ENCODE data around the gene CKMT2.

Gene CKMT2

GRCh38 chr5:81219389-81219788 lies 13.7 kb upstream of the CKMT2 start:
- no peaks in the 10 kb centered on the region for H3K27me3 ChIP-seq (ENCODE audit: insufficient read depth, poor library complexity, severe bottlenecking)
- no peak for DNase-seq (ENCODE audit: low read depth in 1 of 2, low spot score in 1 of 2)
- TF ChIP-seq, protein P1, sequence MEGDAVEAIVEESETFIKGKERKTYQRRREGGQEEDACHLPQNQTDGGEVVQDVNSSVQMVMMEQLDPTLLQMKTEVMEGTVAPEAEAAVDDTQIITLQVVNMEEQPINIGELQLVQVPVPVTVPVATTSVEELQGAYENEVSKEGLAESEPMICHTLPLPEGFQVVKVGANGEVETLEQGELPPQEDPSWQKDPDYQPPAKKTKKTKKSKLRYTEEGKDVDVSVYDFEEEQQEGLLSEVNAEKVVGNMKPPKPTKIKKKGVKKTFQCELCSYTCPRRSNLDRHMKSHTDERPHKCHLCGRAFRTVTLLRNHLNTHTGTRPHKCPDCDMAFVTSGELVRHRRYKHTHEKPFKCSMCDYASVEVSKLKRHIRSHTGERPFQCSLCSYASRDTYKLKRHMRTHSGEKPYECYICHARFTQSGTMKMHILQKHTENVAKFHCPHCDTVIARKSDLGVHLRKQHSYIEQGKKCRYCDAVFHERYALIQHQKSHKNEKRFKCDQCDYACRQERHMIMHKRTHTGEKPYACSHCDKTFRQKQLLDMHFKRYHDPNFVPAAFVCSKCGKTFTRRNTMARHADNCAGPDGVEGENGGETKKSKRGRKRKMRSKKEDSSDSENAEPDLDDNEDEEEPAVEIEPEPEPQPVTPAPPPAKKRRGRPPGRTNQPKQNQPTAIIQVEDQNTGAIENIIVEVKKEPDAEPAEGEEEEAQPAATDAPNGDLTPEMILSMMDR (IDR thresholded peaks at IDR 0.05; ENCODE audit: insufficient read depth, low read length): no peak
- TF ChIP-seq POLR2AphosphoS5 (IDR thresholded peaks at IDR 0.05; ENCODE audit: low read depth) (no peak), SPI1 (IDR thresholded peaks at IDR 0.05; ENCODE audit: borderline replicate concordance, low read depth) (no peak), REST (IDR thresholded peaks at IDR 0.05; ENCODE audit: insufficient replicate concordance, low read depth) (no peak), GABPA (IDR thresholded peaks at IDR 0.05; ENCODE audit: low read depth) (no peak)
- no peak overlapping the region for H3K4me3 ChIP-seq (replicated peaks; ENCODE audit: insufficient read depth, low read length)
- H3K27ac ChIP-seq (replicated peaks): no peak overlapping the region

- H3K4me3 ChIP-seq (replicated peaks; ENCODE audit: insufficient read depth, low read length): no peak overlapping the region
- H3K27ac ChIP-seq (replicated peaks): no peak overlapping the region
- no peaks in the 10 kb centered on the region for H3K27me3 ChIP-seq (ENCODE audit: insufficient read depth, poor library complexity, severe bottlenecking)
- no peak for TF ChIP-seq GABPA (IDR thresholded peaks at IDR 0.05; ENCODE audit: low read depth)
- TF ChIP-seq, protein P1 (IDR thresholded peaks at IDR 0.05; ENCODE audit: insufficient read depth, low read length): no peak
- no peak for TF ChIP-seq SPI1 (IDR thresholded peaks at IDR 0.05; ENCODE audit: borderline replicate concordance, low read depth)
- no peak for TF ChIP-seq REST (IDR thresholded peaks at IDR 0.05; ENCODE audit: insufficient replicate concordance, low read depth)
- TF ChIP-seq POLR2AphosphoS5 (IDR thresholded peaks at IDR 0.05; ENCODE audit: low read depth): no peak
- no peak for DNase-seq (ENCODE audit: low read depth in 1 of 2, low spot score in 1 of 2)
Measured at GRCh38 chr5:81222285-81222684, 10.8 kb upstream of the CKMT2 start.

DNA sequence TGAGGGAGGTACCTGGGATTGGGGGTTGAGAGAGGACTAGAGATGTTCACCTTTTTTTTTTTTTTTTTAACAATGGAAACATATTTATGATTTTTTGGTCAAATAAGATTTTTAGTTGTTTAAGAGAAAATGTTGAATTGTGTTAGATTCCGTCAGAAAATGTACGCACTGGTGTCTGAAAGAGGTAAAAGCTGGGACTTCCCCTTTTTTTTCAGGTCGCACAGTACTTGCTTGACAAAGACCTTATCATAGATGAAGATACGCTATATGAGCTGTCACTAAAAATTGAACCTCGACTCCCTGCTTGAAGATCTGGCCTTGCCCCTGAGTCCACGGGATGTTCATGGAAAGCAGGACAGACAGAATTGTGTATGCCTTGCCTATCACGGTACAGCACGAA lies 7.7 kb upstream of the CKMT2 start:
- no peak for DNase-seq (ENCODE audit: low read depth in 1 of 2, low spot score in 1 of 2)
- Histone ChIP-seq H3K27ac (replicated peaks) (no peak overlapping the region), H3K4me3 (replicated peaks; ENCODE audit: insufficient read depth, low read length) (no peak overlapping the region), H3K27me3 (ENCODE audit: insufficient read depth, poor library complexity, severe bottlenecking) (no peaks in the 10 kb centered on the region)
- no peak for TF ChIP-seq GABPA (IDR thresholded peaks at IDR 0.05; ENCODE audit: low read depth)
- peak; percentile 66; the same call in 1 of the 2 replicates for TF ChIP-seq SPI1 (IDR thresholded peaks at IDR 0.05; ENCODE audit: borderline replicate concordance, low read depth)
- TF ChIP-seq, protein P1 (IDR thresholded peaks at IDR 0.05; ENCODE audit: insufficient read depth, low read length): no peak
- TF ChIP-seq POLR2AphosphoS5 (IDR thresholded peaks at IDR 0.05; ENCODE audit: low read depth): no peak
- TF ChIP-seq REST (IDR thresholded peaks at IDR 0.05; ENCODE audit: insufficient replicate concordance, low read depth): no peak

Measured in HL-60 (cell line).